ENCODE results near the gene NFIA.

The NFIA gene

DNA sequence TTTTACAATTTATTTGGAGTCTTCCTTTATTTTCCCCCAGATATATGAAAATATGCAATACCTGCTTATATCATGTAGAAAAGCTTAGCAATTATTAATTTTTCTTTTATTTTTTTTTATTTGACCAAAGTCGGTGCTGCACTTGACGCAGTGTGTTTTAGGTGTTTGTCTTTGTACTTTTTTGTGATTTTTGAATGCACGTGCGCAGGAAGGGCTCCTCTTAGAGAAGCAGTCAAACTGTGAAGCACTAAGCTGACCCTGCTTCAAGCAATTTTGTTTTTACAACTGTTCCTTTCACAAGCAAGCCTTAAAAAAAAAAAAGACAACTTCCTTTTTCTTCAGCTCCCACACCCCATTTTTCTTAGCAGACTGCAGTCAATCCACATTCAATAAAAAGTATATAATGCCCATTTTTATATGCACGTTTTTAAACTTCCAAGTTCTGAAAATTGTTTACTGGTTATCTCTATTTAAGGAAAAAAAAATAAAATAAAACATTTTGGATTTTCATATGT lies 375.2 kb downstream of the NFIA start:
- Histone ChIP-seq H3K36me3 (replicated peaks; ENCODE audit: insufficient read depth, low read length) (no peaks in the 10 kb centered on the region), H3K9ac (ENCODE audit: low read length) (no peak overlapping the region), H3K4me1 (ENCODE audit: low read length) (peaks cover 17% of the 10 kb centered on the region), H3K27me3 (replicated peaks; ENCODE audit: insufficient read depth, low read length) (no peaks in the 10 kb centered on the region), H3K9me2 (replicated peaks; ENCODE audit: insufficient read depth, low read length) (no peaks in the 10 kb centered on the region), H3K9me3 (replicated peaks; ENCODE audit: insufficient read depth, low read length) (no peaks in the 10 kb centered on the region), H3K4me2 (ENCODE audit: low read depth, low read length) (no peak overlapping the region), H3K27ac (ENCODE audit: low read length) (no peak overlapping the region), H3K4me3 (ENCODE audit: low read length) (no peak overlapping the region), H4K20me1 (ENCODE audit: insufficient read depth, low read length) (no peaks in the 10 kb centered on the region), H3F3A (ENCODE audit: insufficient read depth, low read length) (peaks cover 13% of the 10 kb centered on the region), H2AFZ (ENCODE audit: low read length) (no peak overlapping the region), H3K79me2 (ENCODE audit: low read length) (no peaks in the 10 kb centered on the region)
- no peak for DNase-seq
- TF ChIP-seq EZH2phosphoT487 (IDR thresholded peaks at IDR 0.05; ENCODE audit: low read length) (no peak), EZH2 (optimal IDR thresholded peaks at IDR 0.05; ENCODE audit: low read depth, low read length) (no peak)
- TF ChIP-seq, protein P1, sequence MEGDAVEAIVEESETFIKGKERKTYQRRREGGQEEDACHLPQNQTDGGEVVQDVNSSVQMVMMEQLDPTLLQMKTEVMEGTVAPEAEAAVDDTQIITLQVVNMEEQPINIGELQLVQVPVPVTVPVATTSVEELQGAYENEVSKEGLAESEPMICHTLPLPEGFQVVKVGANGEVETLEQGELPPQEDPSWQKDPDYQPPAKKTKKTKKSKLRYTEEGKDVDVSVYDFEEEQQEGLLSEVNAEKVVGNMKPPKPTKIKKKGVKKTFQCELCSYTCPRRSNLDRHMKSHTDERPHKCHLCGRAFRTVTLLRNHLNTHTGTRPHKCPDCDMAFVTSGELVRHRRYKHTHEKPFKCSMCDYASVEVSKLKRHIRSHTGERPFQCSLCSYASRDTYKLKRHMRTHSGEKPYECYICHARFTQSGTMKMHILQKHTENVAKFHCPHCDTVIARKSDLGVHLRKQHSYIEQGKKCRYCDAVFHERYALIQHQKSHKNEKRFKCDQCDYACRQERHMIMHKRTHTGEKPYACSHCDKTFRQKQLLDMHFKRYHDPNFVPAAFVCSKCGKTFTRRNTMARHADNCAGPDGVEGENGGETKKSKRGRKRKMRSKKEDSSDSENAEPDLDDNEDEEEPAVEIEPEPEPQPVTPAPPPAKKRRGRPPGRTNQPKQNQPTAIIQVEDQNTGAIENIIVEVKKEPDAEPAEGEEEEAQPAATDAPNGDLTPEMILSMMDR (IDR thresholded peaks at IDR 0.05; ENCODE audit: low read length): no peak

DNA sequence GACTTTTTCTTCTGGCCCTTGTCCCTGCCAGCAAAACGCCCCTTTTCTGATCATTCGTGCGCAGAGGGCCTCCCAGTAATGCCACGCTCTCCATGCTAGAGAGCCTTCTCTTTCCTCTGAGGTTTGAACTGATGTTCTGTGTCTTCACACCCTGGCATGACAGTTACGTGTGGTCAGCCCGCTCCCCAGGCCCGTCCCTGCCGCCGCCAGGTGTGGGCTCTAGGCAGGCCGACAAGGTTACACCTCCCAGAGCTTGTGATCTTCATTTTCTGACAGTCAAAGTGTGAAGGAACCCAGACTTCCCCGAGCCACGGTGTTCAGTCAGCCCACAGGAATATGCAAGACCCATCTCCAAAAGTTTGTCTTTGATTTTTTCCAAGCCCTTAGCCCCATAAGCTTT lies 377.0 kb downstream of the NFIA start:
- no peak overlapping the region for H3K9ac ChIP-seq (ENCODE audit: low read length)
- no peak overlapping the region for H3K27ac ChIP-seq (ENCODE audit: low read length)
- DNase-seq: no peak
- H2AFZ ChIP-seq (ENCODE audit: low read length): no peak overlapping the region
- TF ChIP-seq EZH2phosphoT487 (IDR thresholded peaks at IDR 0.05; ENCODE audit: low read length) (no peak), EZH2 (optimal IDR thresholded peaks at IDR 0.05; ENCODE audit: low read depth, low read length) (no peak)
- TF ChIP-seq, protein P1 (IDR thresholded peaks at IDR 0.05; ENCODE audit: low read length): no peak
- H3F3A ChIP-seq (ENCODE audit: insufficient read depth, low read length): peaks cover 7% of the 10 kb centered on the region; the same call in 1 of the 2 replicates
- no peaks in the 10 kb centered on the region for H3K79me2 ChIP-seq (ENCODE audit: low read length)
- no peaks in the 10 kb centered on the region for H3K9me3 ChIP-seq (replicated peaks; ENCODE audit: insufficient read depth, low read length)
- no peaks in the 10 kb centered on the region for H3K36me3 ChIP-seq (replicated peaks; ENCODE audit: insufficient read depth, low read length)
- H3K4me3 ChIP-seq (ENCODE audit: low read length): no peak overlapping the region
- H4K20me1 ChIP-seq (ENCODE audit: insufficient read depth, low read length): no peaks in the 10 kb centered on the region
- no peaks in the 10 kb centered on the region for H3K9me2 ChIP-seq (replicated peaks; ENCODE audit: insufficient read depth, low read length)
- no peaks in the 10 kb centered on the region for H3K27me3 ChIP-seq (replicated peaks; ENCODE audit: insufficient read depth, low read length)
- H3K4me1 ChIP-seq (ENCODE audit: low read length): peaks cover 16% of the 10 kb centered on the region
- no peak overlapping the region for H3K4me2 ChIP-seq (ENCODE audit: low read depth, low read length)

DNA sequence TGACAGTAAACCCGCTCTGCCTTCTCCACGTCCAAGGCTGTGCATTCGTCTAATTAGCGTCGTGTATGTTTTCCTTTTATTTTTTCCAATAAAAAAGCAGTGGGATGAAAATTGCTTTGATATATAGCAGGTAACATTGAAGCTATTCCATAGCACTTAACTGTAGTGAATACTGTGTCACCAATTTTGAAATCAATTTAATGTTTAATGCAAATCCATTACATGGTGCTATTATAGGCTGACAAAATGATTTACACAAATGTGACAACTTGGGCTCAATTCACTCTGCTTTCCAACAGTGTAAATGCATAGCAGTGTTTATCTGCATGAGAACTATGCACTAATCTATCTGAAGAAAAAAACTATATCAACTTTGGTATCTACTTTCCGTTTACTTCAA lies 377.8 kb downstream of the NFIA start:
- H2AFZ ChIP-seq (ENCODE audit: low read length): no peak overlapping the region

More for the DNA sequence above, 377.8 kb downstream of the NFIA start:
- no peaks in the 10 kb centered on the region for H3K9me2 ChIP-seq (replicated peaks; ENCODE audit: insufficient read depth, low read length)
- no peak for TF ChIP-seq EZH2 (optimal IDR thresholded peaks at IDR 0.05; ENCODE audit: low read depth, low read length)
- TF ChIP-seq, protein P1 (IDR thresholded peaks at IDR 0.05; ENCODE audit: low read length): no peak
- TF ChIP-seq EZH2phosphoT487 (IDR thresholded peaks at IDR 0.05; ENCODE audit: low read length): no peak
- H3K9ac ChIP-seq (ENCODE audit: low read length): no peak overlapping the region
- peaks cover 7% of the 10 kb centered on the region; the same call in 1 of the 2 replicates for H3F3A ChIP-seq (ENCODE audit: insufficient read depth, low read length)
- DNase-seq: no peak
- peaks cover 15% of the 10 kb centered on the region for H3K4me1 ChIP-seq (ENCODE audit: low read length)
- H3K9me3 ChIP-seq (replicated peaks; ENCODE audit: insufficient read depth, low read length): no peaks in the 10 kb centered on the region
- H3K27ac ChIP-seq (ENCODE audit: low read length): no peak overlapping the region
- H3K36me3 ChIP-seq (replicated peaks; ENCODE audit: insufficient read depth, low read length): no peaks in the 10 kb centered on the region
- no peaks in the 10 kb centered on the region for H4K20me1 ChIP-seq (ENCODE audit: insufficient read depth, low read length)
- H3K79me2 ChIP-seq (ENCODE audit: low read length): no peaks in the 10 kb centered on the region
- no peak overlapping the region for H3K4me3 ChIP-seq (ENCODE audit: low read length)
- H3K27me3 ChIP-seq (replicated peaks; ENCODE audit: insufficient read depth, low read length): no peaks in the 10 kb centered on the region
- H3K4me2 ChIP-seq (ENCODE audit: low read depth, low read length): no peak overlapping the region
